ENCODE data around the gene SPC24.
"Not testable (repeated sequence)": the region's sequence is repeated elsewhere in the genome, so short reads cannot be mapped to it uniquely, and the experiment has no call there.

- TF ChIP-seq POLR2AphosphoS5 (IDR thresholded peaks at IDR 0.05; ENCODE audit: borderline replicate concordance, low read depth, low read length); EZH2 (IDR thresholded peaks at IDR 0.05): not testable (repeated sequence)
Observed at GRCh38 chr19:11103667-11104066, 51.9 kb downstream of the SPC24 start.

Measured in SK-N-MC (cell line).